Body of pancreas (tissue), 4 donors: ENCODE data around the gene XPR1. TPM values are rescaled to one million over a fixed set of nuclear protein-coding genes. Genes with fewer than 3 reads are reported as not detected.

Experiments used
- ATAC-seq: fragments of 150-250 bp; one replicate; pipeline ENCODE4 v1.9.1; 2016
- DNase-seq, 4 donors: peaks; one replicate each; pipeline ENCODE4 v3.0.0-alpha.2; 2019
- H3K27ac ChIP-seq, 4 donors: fragments of 200-600 bp; sonication (generic); 1 replicate in 3 of 4; 2 replicates in 1 of 4; pipeline versions ENCODE4 v1.5.1 to v1.6.1; 2016 to 2019; ENCODE audit warnings: mild to moderate bottlenecking in 1 of 4, mixed read lengths in 1 of 4, moderate library complexity in 1 of 4
- H3K27me3 ChIP-seq, 2 donors: fragments of 200-600 bp; sonication (generic); one replicate each; pipeline ENCODE4 v1.6.0; 2016; ENCODE audit warnings: mild to moderate bottlenecking in 1 of 2
- H3K36me3 ChIP-seq, 2 donors: fragments of 200-600 bp; sonication (generic); replicated peaks in 1 of 2; 2 replicates each; pipeline ENCODE4 v1.5.1; 2016; ENCODE audit warnings: low read depth in 2 of 2; ENCODE audit not compliant: insufficient read depth in 1 of 2
- H3K4me1 ChIP-seq: fragments of 200-600 bp; sonication (generic); one replicate; pipeline ENCODE4 v1.6.0; 2016
- H3K4me3 ChIP-seq, 2 donors: fragments of 200-600 bp; sonication (generic); 1 replicate in 1 of 2; 2 replicates in 1 of 2; pipeline ENCODE4 v1.5.1; 2016 to 2019
- H3K9me3 ChIP-seq, 3 donors: fragments of 200-600 bp; sonication (generic); 1 replicate in 2 of 3; 2 replicates in 1 of 3; pipeline ENCODE4 v1.5.1; 2016
- CTCF ChIP-seq, 7 experiments: fragments of 450-650 bp in 4 of 7; fragments of 200-600 bp in 3 of 7; sonication (generic) in 3 of 7; IDR thresholded peaks; one replicate each; pipeline ENCODE4 v1.5.1; 2016 to 2019; ENCODE audit warnings: antibody characterized with exemption in 7 of 7
- POLR2A ChIP-seq, 3 donors: fragments of 450-650 bp; IDR thresholded peaks; one replicate each; pipeline ENCODE4 v1.6.1; 2016; ENCODE audit warnings: antibody characterized with exemption in 3 of 3, mild to moderate bottlenecking in 2 of 3
- WGBS, 2 donors: methylation state at CpG; one replicate each; pipeline ENCODE4 v1.1.5; 2017; 5-methylcytosine and 5-hydroxymethylcytosine counted together
- intact Hi-C: fragments of 100-400 bp; cut with DNase I; formaldehyde crosslinking; loops from one replicate; pipeline ENCODE4 v1.15.1; 2023
- total RNA-seq, 2 donors: library from RNA; depleted of rRNA; stranded (reverse); fragments of >200 nt; gene quantifications; one replicate each; pipeline ENCODE4 v1.1.0, GENCODE V29; 2016

Gene XPR1
- total RNA-seq, 2 donors from 2014 or later: 11.5 to 13.0 TPM

GRCh38 chr1:180933141-180933540 is 301.3 kb downstream of the XPR1 start:
- Histone ChIP-seq H3K4me1 (no peaks in the 10 kb centered on the region), H3K27me3 (no peaks in the 10 kb centered on the region), H3K27ac (no peak overlapping the region), H3K36me3 (no peaks in the 10 kb centered on the region), H3K4me3 (no peak overlapping the region), H3K9me3 (no peaks in the 10 kb centered on the region)
- DNase-seq: no peak
- ATAC-seq: no peak
- TF ChIP-seq POLR2A (IDR thresholded peaks at IDR 0.05) (no peak), CTCF (IDR thresholded peaks at IDR 0.05) (no peak)
- intact Hi-C loops: no loop called here

- H3K36me3 ChIP-seq: no peaks in the 10 kb centered on the region
- H3K27me3 ChIP-seq: no peaks in the 10 kb centered on the region
- no peak overlapping the region for H3K4me3 ChIP-seq
- ATAC-seq: no peak
- DNase-seq: no peak
- WGBS, 2 donors: 61 to 70% methylated on average over 5 to 7 of the region's 7 CpGs
- intact Hi-C loops: no loop called here
- H3K27ac ChIP-seq: no peak overlapping the region
- TF ChIP-seq POLR2A (IDR thresholded peaks at IDR 0.05) (no peak), CTCF (IDR thresholded peaks at IDR 0.05) (no peak)
- no peaks in the 10 kb centered on the region for H3K4me1 ChIP-seq
- H3K9me3 ChIP-seq: no peaks in the 10 kb centered on the region
Measured at GRCh38 chr1:180934563-180934962, 302.7 kb downstream of the XPR1 start.

GRCh38 chr1:180935326-180936109 is 303.7 kb downstream of the XPR1 start:
- Histone ChIP-seq H3K27me3 (no peaks in the 10 kb centered on the region), H3K36me3 (no peaks in the 10 kb centered on the region), H3K9me3 (no peaks in the 10 kb centered on the region), H3K4me1 (no peaks in the 10 kb centered on the region), H3K27ac (no peak overlapping the region), H3K4me3 (no peak overlapping the region)
- DNase-seq (peak in 1 of 4 donors; percentile 23), ATAC-seq (peak; percentile 30)
- TF ChIP-seq POLR2A (IDR thresholded peaks at IDR 0.05) (no peak), CTCF (IDR thresholded peaks at IDR 0.05) (no peak)
- intact Hi-C loops: no loop called here
- WGBS, 2 donors: 56 to 65% methylated on average over 16 to 34 of the region's 45 CpGs

GRCh38 chr1:180936110-180937011 is 304.5 kb downstream of the XPR1 start:
- no peak for DNase-seq
- Histone ChIP-seq H3K36me3 (no peaks in the 10 kb centered on the region), H3K4me1 (no peaks in the 10 kb centered on the region), H3K27ac (no peak overlapping the region), H3K9me3 (no peaks in the 10 kb centered on the region), H3K27me3 (no peaks in the 10 kb centered on the region), H3K4me3 (no peak overlapping the region)
- WGBS, 2 donors: 85 to 91% methylated on average over 11 to 20 of the region's 28 CpGs
- peak; percentile 6 for ATAC-seq
- TF ChIP-seq CTCF (IDR thresholded peaks at IDR 0.05): no peak
- TF ChIP-seq POLR2A (IDR thresholded peaks at IDR 0.05): no peak
- intact Hi-C loops: no loop called here
